Testis (tissue), 2 donors: ENCODE data around the gene SMARCA1.

Experiments used
- CTCF ChIP-seq, 3 experiments: fragments of 450-650 bp in 2 of 3; fragments of 200-600 bp in 1 of 3; sonication (generic) in 1 of 3; IDR thresholded peaks; one replicate each; pipeline ENCODE4 v1.5.1; 2016 to 2019; ENCODE audit warnings: antibody characterized with exemption in 3 of 3, mild to moderate bottlenecking in 2 of 3, moderate library complexity in 1 of 3
- POLR2A ChIP-seq: fragments of 450-650 bp; IDR thresholded peaks from one replicate; pipeline ENCODE4 v1.6.1; 2017; ENCODE audit warnings: antibody characterized with exemption, mild to moderate bottlenecking, moderate library complexity

DNA sequence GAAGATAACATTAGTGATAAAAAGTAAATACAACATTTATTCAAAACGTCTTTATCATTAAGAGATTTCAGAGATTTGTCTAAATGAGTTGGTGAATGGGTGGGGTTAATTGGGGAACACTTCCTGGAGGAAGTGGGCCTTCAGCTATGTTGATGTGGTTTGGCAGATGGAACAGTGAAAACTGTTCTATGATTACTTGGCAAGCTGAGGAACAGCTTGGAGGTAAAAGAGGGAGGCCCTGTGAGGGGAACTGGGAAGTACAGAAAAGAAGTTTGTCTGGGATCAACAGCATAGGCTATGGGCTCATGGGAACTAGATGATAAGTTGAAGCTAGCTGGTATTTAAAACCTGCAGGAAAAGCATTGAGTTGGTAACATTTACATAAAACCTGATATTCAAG lies 42.8 kb upstream of the SMARCA1 start:
- no peak for TF ChIP-seq POLR2A
- TF ChIP-seq CTCF (IDR thresholded peaks at IDR 0.05): no peak
